ENCODE results near the gene MLST8.

MLST8 gene

DNA sequence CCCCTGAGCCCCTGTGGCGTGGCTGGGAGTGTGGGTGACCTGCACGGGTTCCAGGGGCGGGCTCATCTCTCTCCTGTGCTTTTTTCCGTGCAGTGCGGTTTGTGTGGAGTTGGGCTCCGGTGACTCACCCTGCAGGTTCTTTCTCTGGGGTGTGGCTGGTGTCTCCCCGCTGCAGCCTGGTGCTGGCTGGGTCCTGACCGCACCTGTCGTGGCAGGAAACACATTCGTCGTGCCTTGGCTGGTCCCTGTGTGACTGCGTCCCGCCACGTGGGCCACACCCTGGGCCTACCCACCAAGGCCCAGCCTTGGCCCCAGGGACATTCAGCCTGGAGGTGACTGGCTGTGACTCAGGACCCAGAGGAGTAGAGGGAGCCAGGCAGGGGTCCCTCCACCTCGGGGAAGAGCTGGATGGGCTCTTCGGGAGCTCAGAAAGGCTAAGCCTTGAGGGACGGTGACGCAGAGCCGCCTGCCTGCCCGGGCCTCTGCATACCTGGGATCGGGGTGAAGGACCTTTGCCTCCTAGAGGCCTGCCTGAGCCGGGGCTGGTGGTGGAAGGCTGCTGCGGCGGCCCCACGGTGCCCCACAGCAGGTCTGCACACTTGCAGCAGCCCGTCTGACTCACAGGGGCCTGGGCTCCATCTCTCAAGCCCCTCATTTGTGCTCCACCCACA is 41.9 kb upstream of the MLST8 start:
- no peak overlapping the region for H3K4me3 ChIP-seq (ENCODE audit: low read depth, low read length)
- no peak overlapping the region for H3K27ac ChIP-seq (ENCODE audit: low read depth, low read length)
- peaks cover 59% of the 10 kb centered on the region for H3K79me2 ChIP-seq (ENCODE audit: control insufficient read depth, insufficient read depth, low read length, unreplicated experiment)
- H3K4me1 ChIP-seq (ENCODE audit: control insufficient read depth, insufficient read depth, low read length, unreplicated experiment): peaks cover 27% of the 10 kb centered on the region
- no peak overlapping the region for H2AFZ ChIP-seq (ENCODE audit: low read length, unreplicated experiment)
- H3K36me3 ChIP-seq (ENCODE audit: insufficient read depth, low read length): no peaks in the 10 kb centered on the region
- H3K27me3 ChIP-seq (ENCODE audit: insufficient read depth, low read length): no peaks in the 10 kb centered on the region

GRCh38 chr16:2165861-2166260 is 39.4 kb upstream of the MLST8 start:
- no peak overlapping the region for H2AFZ ChIP-seq (ENCODE audit: low read length, unreplicated experiment)
- peaks cover 10% of the 10 kb centered on the region for H3K4me1 ChIP-seq (ENCODE audit: control insufficient read depth, insufficient read depth, low read length, unreplicated experiment)
- no peaks in the 10 kb centered on the region for H3K27me3 ChIP-seq (ENCODE audit: insufficient read depth, low read length)
- no peak overlapping the region for H3K27ac ChIP-seq (ENCODE audit: low read depth, low read length)
- no peaks in the 10 kb centered on the region for H3K36me3 ChIP-seq (ENCODE audit: insufficient read depth, low read length)
- H3K4me3 ChIP-seq (ENCODE audit: low read depth, low read length): no peak overlapping the region
- H3K79me2 ChIP-seq (ENCODE audit: control insufficient read depth, insufficient read depth, low read length, unreplicated experiment): peaks cover 42% of the 10 kb centered on the region

DNA sequence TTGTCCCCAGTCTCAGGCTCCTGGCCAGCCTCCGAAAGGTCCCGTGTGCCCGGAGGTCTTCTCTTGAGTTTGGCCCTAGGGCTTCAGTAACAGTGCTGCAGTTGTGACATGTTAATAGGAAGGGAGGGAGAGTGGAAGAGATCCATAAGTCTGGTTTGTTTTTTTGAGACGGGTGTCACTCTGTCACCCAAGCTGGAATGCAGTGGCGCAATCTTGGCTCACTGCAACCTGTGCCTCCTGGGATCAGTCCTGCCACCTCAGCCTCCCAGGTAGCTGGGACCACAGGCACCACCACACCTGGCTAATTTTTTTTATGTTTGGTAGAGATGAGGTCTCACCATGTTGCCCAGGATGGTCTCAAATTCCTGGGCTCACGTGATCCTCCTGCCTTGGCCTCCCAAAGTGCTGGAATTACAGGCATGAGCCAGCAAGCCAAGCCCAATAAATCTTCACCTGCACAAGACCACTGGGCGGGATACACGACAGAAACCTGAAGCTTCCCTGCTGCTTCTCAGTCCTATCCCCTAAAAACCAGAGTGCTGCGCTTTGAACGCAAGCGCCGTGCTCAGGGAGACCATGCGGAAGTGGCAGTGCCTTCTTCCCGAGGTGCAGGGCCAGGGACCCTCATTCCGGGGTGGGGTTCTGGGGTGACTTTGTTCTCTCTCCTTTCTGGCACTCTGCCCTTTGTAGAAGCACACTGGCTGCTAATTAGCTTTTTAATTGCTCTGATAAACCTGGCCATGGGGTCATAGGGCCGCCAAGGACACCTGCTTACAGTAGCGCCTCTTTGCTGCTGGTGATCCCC is 38.8 kb upstream of the MLST8 start:
- Histone ChIP-seq H2AFZ (ENCODE audit: low read length, unreplicated experiment) (no peak overlapping the region), H3K27ac (ENCODE audit: low read depth, low read length) (no peak overlapping the region), H3K79me2 (ENCODE audit: control insufficient read depth, insufficient read depth, low read length, unreplicated experiment) (peaks cover 39% of the 10 kb centered on the region), H3K27me3 (ENCODE audit: insufficient read depth, low read length) (no peaks in the 10 kb centered on the region), H3K4me1 (ENCODE audit: control insufficient read depth, insufficient read depth, low read length, unreplicated experiment) (peaks cover 5% of the 10 kb centered on the region), H3K36me3 (ENCODE audit: insufficient read depth, low read length) (no peaks in the 10 kb centered on the region), H3K4me3 (ENCODE audit: low read depth, low read length) (no peak overlapping the region)

GRCh38 chr16:2167068-2167638 is 38.1 kb upstream of the MLST8 start:
- H3K4me3 ChIP-seq (ENCODE audit: low read depth, low read length): no peak overlapping the region
- H3K4me1 ChIP-seq (ENCODE audit: control insufficient read depth, insufficient read depth, low read length, unreplicated experiment): no peaks in the 10 kb centered on the region
- H3K79me2 ChIP-seq (ENCODE audit: control insufficient read depth, insufficient read depth, low read length, unreplicated experiment): peaks cover 32% of the 10 kb centered on the region
- H2AFZ ChIP-seq (ENCODE audit: low read length, unreplicated experiment): no peak overlapping the region
- no peaks in the 10 kb centered on the region for H3K27me3 ChIP-seq (ENCODE audit: insufficient read depth, low read length)
- H3K27ac ChIP-seq (ENCODE audit: low read depth, low read length): no peak overlapping the region
- no peaks in the 10 kb centered on the region for H3K36me3 ChIP-seq (ENCODE audit: insufficient read depth, low read length)

- Histone ChIP-seq H3K4me1 (ENCODE audit: control insufficient read depth, insufficient read depth, low read length, unreplicated experiment) (no peaks in the 10 kb centered on the region), H3K27me3 (ENCODE audit: insufficient read depth, low read length) (no peaks in the 10 kb centered on the region), H3K4me3 (ENCODE audit: low read depth, low read length) (no peak overlapping the region), H2AFZ (ENCODE audit: low read length, unreplicated experiment) (no peak overlapping the region), H3K27ac (ENCODE audit: low read depth, low read length) (peak overlapping the region; percentile 19; the same call in 1 of the 2 replicates), H3K36me3 (ENCODE audit: insufficient read depth, low read length) (peaks cover 5% of the 10 kb centered on the region; the same call in 1 of the 2 replicates), H3K79me2 (ENCODE audit: control insufficient read depth, insufficient read depth, low read length, unreplicated experiment) (peaks cover 15% of the 10 kb centered on the region)
Observed at GRCh38 chr16:2170080-2170479, 35.2 kb upstream of the MLST8 start.

GRCh38 chr16:2170587-2171435 is 34.4 kb upstream of the MLST8 start:
- Histone ChIP-seq H3K79me2 (ENCODE audit: control insufficient read depth, insufficient read depth, low read length, unreplicated experiment) (peaks cover 11% of the 10 kb centered on the region), H2AFZ (ENCODE audit: low read length, unreplicated experiment) (no peak overlapping the region), H3K4me1 (ENCODE audit: control insufficient read depth, insufficient read depth, low read length, unreplicated experiment) (no peaks in the 10 kb centered on the region), H3K36me3 (ENCODE audit: insufficient read depth, low read length) (peaks cover 8% of the 10 kb centered on the region; the same call in 1 of the 2 replicates), H3K27ac (ENCODE audit: low read depth, low read length) (no peak overlapping the region), H3K27me3 (ENCODE audit: insufficient read depth, low read length) (no peaks in the 10 kb centered on the region), H3K4me3 (ENCODE audit: low read depth, low read length) (no peak overlapping the region)

GRCh38 chr16:2171601-2172178 is 33.6 kb upstream of the MLST8 start:
- Histone ChIP-seq H2AFZ (ENCODE audit: low read length, unreplicated experiment) (no peak overlapping the region), H3K27ac (ENCODE audit: low read depth, low read length) (no peak overlapping the region), H3K36me3 (ENCODE audit: insufficient read depth, low read length) (peaks cover 10% of the 10 kb centered on the region; the same call in 1 of the 2 replicates), H3K79me2 (ENCODE audit: control insufficient read depth, insufficient read depth, low read length, unreplicated experiment) (peaks cover 7% of the 10 kb centered on the region), H3K4me1 (ENCODE audit: control insufficient read depth, insufficient read depth, low read length, unreplicated experiment) (no peaks in the 10 kb centered on the region), H3K27me3 (ENCODE audit: insufficient read depth, low read length) (no peaks in the 10 kb centered on the region), H3K4me3 (ENCODE audit: low read depth, low read length) (no peak overlapping the region)

GRCh38 chr16:2172688-2173335 is 32.4 kb upstream of the MLST8 start:
- peaks cover 12% of the 10 kb centered on the region; the same call in 1 of the 2 replicates for H3K36me3 ChIP-seq (ENCODE audit: insufficient read depth, low read length)
- no peaks in the 10 kb centered on the region for H3K27me3 ChIP-seq (ENCODE audit: insufficient read depth, low read length)

DNA sequence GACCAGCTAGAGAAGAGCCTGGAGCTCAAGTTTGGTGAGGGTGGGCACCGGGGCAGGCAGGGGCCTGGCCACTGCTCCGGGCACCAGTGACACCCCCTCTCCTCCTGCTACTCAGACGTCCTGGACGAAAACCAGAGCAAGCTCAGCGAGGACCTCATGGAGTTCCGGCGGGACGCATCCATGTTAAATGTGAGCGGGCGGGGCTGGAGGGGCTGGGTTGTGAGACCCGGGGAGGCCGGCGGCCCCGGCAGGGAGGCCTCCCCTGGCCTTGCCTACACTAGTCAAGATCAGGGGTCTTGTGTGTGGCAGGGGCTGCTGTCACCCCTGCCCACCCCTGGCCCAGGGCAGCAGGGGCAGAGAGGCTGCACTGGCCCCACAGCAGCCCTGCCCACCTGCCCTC is 31.9 kb upstream of the MLST8 start:
- Histone ChIP-seq H2AFZ (ENCODE audit: low read length, unreplicated experiment) (no peak overlapping the region), H3K4me3 (ENCODE audit: low read depth, low read length) (no peak overlapping the region), H3K79me2 (ENCODE audit: control insufficient read depth, insufficient read depth, low read length, unreplicated experiment) (no peaks in the 10 kb centered on the region), H3K27me3 (ENCODE audit: insufficient read depth, low read length) (no peaks in the 10 kb centered on the region), H3K36me3 (ENCODE audit: insufficient read depth, low read length) (peaks cover 17% of the 10 kb centered on the region; the same call in 1 of the 2 replicates), H3K27ac (ENCODE audit: low read depth, low read length) (no peak overlapping the region), H3K4me1 (ENCODE audit: control insufficient read depth, insufficient read depth, low read length, unreplicated experiment) (no peaks in the 10 kb centered on the region)

More at GRCh38 chr16:2172688-2173335, 32.4 kb upstream of the MLST8 start:
- Histone ChIP-seq H3K4me1 (ENCODE audit: control insufficient read depth, insufficient read depth, low read length, unreplicated experiment) (no peaks in the 10 kb centered on the region), H3K4me3 (ENCODE audit: low read depth, low read length) (no peak overlapping the region), H3K27ac (ENCODE audit: low read depth, low read length) (no peak overlapping the region), H2AFZ (ENCODE audit: low read length, unreplicated experiment) (no peak overlapping the region), H3K79me2 (ENCODE audit: control insufficient read depth, insufficient read depth, low read length, unreplicated experiment) (peaks cover under 1% of the 10 kb centered on the region)
